Lower leg skin (tissue), 4 donors: ENCODE data around the gene SLC35F3. TPM values are rescaled to one million over a fixed set of nuclear protein-coding genes. Genes with fewer than 3 reads are reported as not detected.

ENCODE experiments used
- DNase-seq, 2 donors: peaks; one replicate each; pipeline ENCODE4 v3.0.0-alpha.2; 2019; ENCODE audit warnings: low spot score in 2 of 2
- H3K4me3 ChIP-seq: fragments of 200-600 bp; sonication (generic); 2 replicates; pipeline ENCODE4 v1.5.1; 2017; ENCODE audit warnings: mild to moderate bottlenecking, low read depth; ENCODE audit not compliant: poor library complexity, severe bottlenecking
- CTCF ChIP-seq, 3 donors: fragments of 450-650 bp; IDR thresholded peaks; one replicate each; pipeline ENCODE4 v1.5.1; 2016; ENCODE audit warnings: antibody characterized with exemption in 3 of 3, mild to moderate bottlenecking in 3 of 3, moderate library complexity in 2 of 3
- POLR2A ChIP-seq, 2 donors: fragments of 450-650 bp; IDR thresholded peaks; one replicate each; pipeline ENCODE4 v1.6.1; 2016 to 2017; ENCODE audit warnings: antibody characterized with exemption in 2 of 2, mild to moderate bottlenecking in 1 of 2, moderate library complexity in 1 of 2
- WGBS, 2 donors: methylation state at CpG; one replicate each; pipeline ENCODE4 v1.1.5; 2018; 5-methylcytosine and 5-hydroxymethylcytosine counted together
- intact Hi-C: fragments of 100-400 bp; cut with DNase I; formaldehyde crosslinking; loops from one replicate; pipeline ENCODE4 v1.15.0; 2023; ENCODE audit warnings: low total_unique reads
- total RNA-seq, 4 donors: library from RNA; depleted of rRNA; stranded (reverse); fragments of >200 nt; gene quantifications; one replicate each; pipeline ENCODE4 v1.1.0, GENCODE V29; 2016

SLC35F3 gene
- total RNA-seq, 4 donors from 2014 or later = 0.42 to 0.83 (median 0.64) TPM

- no peak for DNase-seq
- intact Hi-C loops = no loop called here
- TF ChIP-seq CTCF (IDR thresholded peaks at IDR 0.05) (no peak), POLR2A (IDR thresholded peaks at IDR 0.05) (no peak)
- H3K4me3 ChIP-seq = no peak overlapping the region
- 76 to 79% methylated on average over 3 of the region's 3 CpGs for WGBS, 2 donors
Measured at GRCh38 chr1:234014208-234014607, 109.7 kb downstream of the SLC35F3 start.

- WGBS, 2 donors = 48 to 64% methylated on average over 4 of the region's 4 CpGs
- DNase-seq = no peak
- intact Hi-C loops = no loop called here
- TF ChIP-seq CTCF (IDR thresholded peaks at IDR 0.05) (no peak), POLR2A (IDR thresholded peaks at IDR 0.05) (no peak)
- H3K4me3 ChIP-seq = no peak overlapping the region
Measured at GRCh38 chr1:234018816-234019215, 114.3 kb downstream of the SLC35F3 start.

GRCh38 chr1:234019387-234019786 is 114.9 kb downstream of the SLC35F3 start:
- H3K4me3 ChIP-seq = no peak overlapping the region
- intact Hi-C loops = no loop called here
- 89 to 96% methylated on average over 2 of the region's 2 CpGs for WGBS, 2 donors
- no peak for TF ChIP-seq POLR2A (IDR thresholded peaks at IDR 0.05)
- no peak for TF ChIP-seq CTCF (IDR thresholded peaks at IDR 0.05)
- DNase-seq = no peak

- no peak for DNase-seq
- TF ChIP-seq POLR2A (IDR thresholded peaks at IDR 0.05) (no peak), CTCF (IDR thresholded peaks at IDR 0.05) (no peak)
- WGBS, 2 donors = 90 to 95% methylated on average over 2 of the region's 2 CpGs
- no peak overlapping the region for H3K4me3 ChIP-seq
- intact Hi-C loops = no loop called here
Measured at GRCh38 chr1:234022302-234022701, 117.8 kb downstream of the SLC35F3 start.

- WGBS, 2 donors = 94% methylated on average over 8 of the region's 8 CpGs
- TF ChIP-seq POLR2A (IDR thresholded peaks at IDR 0.05) (no peak), CTCF (IDR thresholded peaks at IDR 0.05) (no peak)
- DNase-seq = no peak
- H3K4me3 ChIP-seq = no peak overlapping the region
- intact Hi-C loops = no loop called here
Measured at GRCh38 chr1:234039603-234040002, 135.1 kb downstream of the SLC35F3 start.
